Osteocyte (in vitro differentiated cells): ENCODE data around the gene CNGB1. TPM values are rescaled to one million over a fixed set of nuclear protein-coding genes. Genes with fewer than 3 reads are reported as not detected.

ENCODE experiments used
- DNase-seq: peaks from one replicate; pipeline ENCODE4 v3.0.0; 2021; ENCODE audit warnings: mixed read lengths; ENCODE audit not compliant: unreplicated experiment; ENCODE audit errors: extremely low spot score
- H3K27ac Mint-ChIP-seq: one replicate; pipeline ENCODE4 v1.8.0; 2021; ENCODE audit warnings: mild to moderate bottlenecking, mixed read lengths; ENCODE audit not compliant: unreplicated experiment
- H3K27me3 Mint-ChIP-seq: one replicate; pipeline ENCODE4 v1.8.0; 2021; ENCODE audit warnings: mixed read lengths; ENCODE audit not compliant: unreplicated experiment
- H3K36me3 Mint-ChIP-seq: one replicate; pipeline ENCODE4 v1.8.0; 2021; ENCODE audit warnings: mixed read lengths; ENCODE audit not compliant: unreplicated experiment
- H3K4me1 Mint-ChIP-seq: one replicate; pipeline ENCODE4 v1.8.0; 2021; ENCODE audit warnings: mixed read lengths; ENCODE audit not compliant: unreplicated experiment
- H3K4me3 Mint-ChIP-seq: one replicate; pipeline ENCODE4 v1.8.0; 2021; ENCODE audit warnings: mild to moderate bottlenecking, moderate library complexity, mixed read lengths; ENCODE audit not compliant: unreplicated experiment
- H3K9me3 Mint-ChIP-seq: one replicate; pipeline ENCODE4 v1.8.0; 2021; ENCODE audit warnings: mixed read lengths; ENCODE audit not compliant: unreplicated experiment
- CTCF ChIP-seq: fragments of 200-600 bp; sonication (generic); IDR thresholded peaks from 2 replicates; pipeline ENCODE4 v1.5.0; 2021; ENCODE audit warnings: antibody characterized with exemption, mild to moderate bottlenecking, moderate library complexity
- total RNA-seq: library from RNA; stranded (reverse); gene quantifications from 2 replicates; pipeline ENCODE4 v1.2.1, GENCODE V29; 2021

The CNGB1 gene
- total RNA-seq, 1 donor from 2014 or later = not detected

GRCh38 chr16:57889960-57890751 is 80.8 kb downstream of the CNGB1 start:
- Mint-ChIP-seq H3K27me3 (peaks cover 32% of the 10 kb centered on the region), H3K9me3 (no peaks in the 10 kb centered on the region), H3K4me1 (peaks cover 4% of the 10 kb centered on the region), H3K27ac (no peak overlapping the region), H3K4me3 (no peak overlapping the region), H3K36me3 (no peaks in the 10 kb centered on the region)
- no peak for TF ChIP-seq CTCF
- DNase-seq = no peak

GRCh38 chr16:57889522-57889921 is 81.4 kb downstream of the CNGB1 start:
- Mint-ChIP-seq H3K36me3 (no peaks in the 10 kb centered on the region), H3K27ac (no peak overlapping the region), H3K4me1 (peaks cover 4% of the 10 kb centered on the region), H3K9me3 (no peaks in the 10 kb centered on the region), H3K4me3 (no peak overlapping the region), H3K27me3 (peaks cover 32% of the 10 kb centered on the region)
- TF ChIP-seq CTCF = no peak
- no peak for DNase-seq

GRCh38 chr16:57889111-57889510 is 81.8 kb downstream of the CNGB1 start:
- peaks cover 32% of the 10 kb centered on the region for H3K27me3 Mint-ChIP-seq
- no peak overlapping the region for H3K27ac Mint-ChIP-seq
- no peaks in the 10 kb centered on the region for H3K36me3 Mint-ChIP-seq

GRCh38 chr16:57888128-57888527 is 82.8 kb downstream of the CNGB1 start:
- no peak overlapping the region for H3K4me3 Mint-ChIP-seq
- H3K4me1 Mint-ChIP-seq = peaks cover 1% of the 10 kb centered on the region
- no peaks in the 10 kb centered on the region for H3K9me3 Mint-ChIP-seq
- H3K27ac Mint-ChIP-seq = no peak overlapping the region
- no peak for TF ChIP-seq CTCF
- peaks cover 37% of the 10 kb centered on the region for H3K27me3 Mint-ChIP-seq
- H3K36me3 Mint-ChIP-seq = no peaks in the 10 kb centered on the region
- no peak for DNase-seq

More at GRCh38 chr16:57889111-57889510, 81.8 kb downstream of the CNGB1 start:
- no peak for DNase-seq
- TF ChIP-seq CTCF = no peak
- Mint-ChIP-seq H3K4me1 (peaks cover 3% of the 10 kb centered on the region), H3K4me3 (no peak overlapping the region), H3K9me3 (no peaks in the 10 kb centered on the region)

- peaks cover 34% of the 10 kb centered on the region for H3K27me3 Mint-ChIP-seq
- no peak overlapping the region for H3K27ac Mint-ChIP-seq
- TF ChIP-seq CTCF = no peak
- no peaks in the 10 kb centered on the region for H3K9me3 Mint-ChIP-seq
- DNase-seq = no peak
- H3K4me3 Mint-ChIP-seq = no peak overlapping the region
- no peaks in the 10 kb centered on the region for H3K36me3 Mint-ChIP-seq
- H3K4me1 Mint-ChIP-seq = peaks cover 3% of the 10 kb centered on the region
Observed at GRCh38 chr16:57887711-57888110, 83.2 kb downstream of the CNGB1 start.
